CD4-positive, alpha-beta T cell treated with Interleukin-17A for 1 hour (primary cell): Measurements from ENCODE around the gene HSP90AA1.

ENCODE experiments used
- DNase-seq: peaks from one replicate; pipeline ENCODE4 v3.0.0-alpha.2; 2020

The HSP90AA1 gene

DNA sequence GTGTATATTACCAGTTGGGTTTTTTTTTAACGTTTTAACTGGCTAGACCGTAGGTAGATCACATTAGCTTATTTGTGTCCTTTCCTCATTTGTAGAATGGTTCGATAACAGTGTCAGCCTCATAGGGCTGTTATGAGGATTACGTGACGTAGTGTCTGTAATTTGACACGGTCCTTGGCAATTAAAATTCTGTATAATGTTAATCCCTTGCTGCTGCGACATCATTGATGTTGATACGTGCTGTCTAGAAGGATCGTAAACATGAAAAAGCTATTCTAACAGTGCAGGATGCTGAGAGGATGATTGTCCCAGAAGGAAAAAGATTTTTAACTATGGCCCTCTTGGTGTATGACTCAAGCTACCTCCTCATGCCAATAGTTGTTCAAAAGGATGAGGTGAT, 50.9 kb downstream of the HSP90AA1 start:
- no peak for DNase-seq

DNA sequence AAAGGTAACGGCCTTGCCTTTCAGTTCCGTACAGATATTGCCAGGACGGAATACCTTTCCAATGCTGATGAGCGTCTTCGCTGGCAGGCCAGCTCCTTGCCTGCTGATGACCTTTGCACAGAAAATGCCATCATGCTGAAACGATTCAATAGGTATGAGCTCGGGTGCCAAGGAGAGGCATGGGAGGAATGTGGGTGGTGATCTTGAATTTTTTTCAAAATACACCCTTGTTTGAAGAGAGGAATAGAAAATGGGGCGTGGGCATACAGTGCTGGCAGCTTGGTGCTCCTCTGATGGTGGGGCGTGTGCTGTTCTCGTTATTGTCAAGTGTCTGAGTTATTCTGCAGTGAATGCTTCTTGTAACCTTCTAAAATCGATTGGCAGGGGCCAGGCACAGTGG, 52.5 kb downstream of the HSP90AA1 start:
- no peak for DNase-seq

DNA sequence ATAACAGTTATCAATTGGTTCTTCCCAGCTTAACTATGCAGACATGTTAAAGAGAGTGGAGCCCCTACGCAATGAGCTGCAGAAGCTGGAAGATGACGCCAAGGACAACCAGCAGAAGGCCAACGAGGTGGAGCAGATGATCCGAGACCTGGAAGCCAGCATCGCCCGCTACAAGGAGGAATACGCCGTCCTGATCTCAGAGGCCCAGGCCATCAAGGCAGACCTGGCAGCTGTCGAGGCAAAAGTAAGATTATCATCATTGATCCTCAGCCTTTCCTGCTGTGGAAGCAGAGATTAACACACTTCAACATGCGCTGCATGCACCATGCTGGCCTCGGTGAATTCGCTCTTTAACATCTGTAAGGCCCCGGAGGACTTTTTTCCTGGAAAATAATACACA, 53.6 kb downstream of the HSP90AA1 start:
- DNase-seq: no peak
